Activated CD8-positive, alpha-beta memory T cell treated with anti-CD3 and anti-CD28 coated beads for 48 hours (primary cell): Measurements from ENCODE around the gene NOS3.

ENCODE experiments used
- DNase-seq, 3 experiments: peaks; one replicate each; pipeline ENCODE4 v3.0.0-alpha.2; 2020; ENCODE audit warnings: low read depth in 2 of 3, low spot score in 2 of 3

NOS3 gene

DNA sequence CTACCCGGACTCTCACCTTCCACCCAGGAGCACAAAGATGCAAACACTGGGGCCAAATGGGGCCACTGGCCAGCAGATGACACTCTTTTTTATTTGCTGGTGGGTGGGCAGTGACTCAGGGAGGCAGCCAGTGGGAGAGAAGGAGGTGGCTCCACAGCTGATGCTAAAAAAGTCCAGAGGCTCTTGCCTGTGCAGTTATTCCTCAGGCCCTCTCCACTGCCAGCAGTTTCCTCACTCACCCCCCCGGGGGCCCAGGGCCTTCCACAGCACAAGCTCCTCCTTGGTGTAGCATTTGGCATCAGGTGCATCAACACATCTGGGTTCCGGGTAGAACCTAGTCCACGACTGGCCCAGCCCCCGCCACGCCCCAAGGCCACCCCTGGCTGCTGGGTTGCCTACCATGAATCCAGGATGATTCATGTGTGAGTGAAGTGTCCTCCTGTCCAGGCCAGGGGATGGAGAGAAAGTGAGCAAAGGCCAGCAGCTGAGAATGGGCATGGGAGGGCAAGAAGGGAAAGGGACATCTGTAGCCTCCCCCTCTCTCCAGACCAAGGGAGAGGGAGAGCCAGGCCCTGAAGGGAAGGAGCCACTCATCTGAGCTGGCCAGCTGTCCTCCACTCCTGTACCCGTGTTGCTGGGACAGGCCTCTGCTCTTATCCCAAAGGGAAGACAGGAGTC, 11.0 kb upstream of the NOS3 start:
- no peak for DNase-seq

- DNase-seq = no peak
Observed at GRCh38 chr7:150980663-150981062, 10.2 kb upstream of the NOS3 start.

- DNase-seq = no peak
Observed at GRCh38 chr7:150981644-150982043, 9.2 kb upstream of the NOS3 start.

GRCh38 chr7:150982351-150982750, 8.5 kb upstream of the NOS3 start:
- DNase-seq = no peak

DNA sequence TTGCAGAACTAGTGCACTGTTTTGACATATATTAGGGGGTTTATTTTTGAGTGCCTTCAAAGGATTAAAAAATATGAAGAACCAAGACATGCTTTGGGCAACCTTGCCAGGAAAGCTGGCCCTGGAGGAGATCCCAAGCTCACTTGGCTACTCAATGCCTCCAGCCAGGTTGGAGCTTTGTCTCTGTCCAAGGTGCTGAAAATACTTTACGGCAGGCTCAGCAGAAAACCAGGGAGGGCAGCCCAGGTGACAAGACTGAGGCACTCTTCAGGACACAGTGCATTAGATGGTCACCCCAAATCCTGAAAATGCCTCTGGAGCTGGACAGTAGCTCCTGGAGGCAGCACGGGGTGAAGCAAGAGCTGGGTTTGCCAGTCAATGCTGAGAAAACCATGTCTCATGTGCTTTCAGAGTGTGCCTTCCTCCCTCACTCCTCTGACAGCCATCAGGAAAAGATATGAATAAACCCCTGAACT, 6.9 kb upstream of the NOS3 start:
- no peak for DNase-seq

- no peak for DNase-seq
Observed at GRCh38 chr7:150986099-150986512, 4.7 kb upstream of the NOS3 start.

DNA sequence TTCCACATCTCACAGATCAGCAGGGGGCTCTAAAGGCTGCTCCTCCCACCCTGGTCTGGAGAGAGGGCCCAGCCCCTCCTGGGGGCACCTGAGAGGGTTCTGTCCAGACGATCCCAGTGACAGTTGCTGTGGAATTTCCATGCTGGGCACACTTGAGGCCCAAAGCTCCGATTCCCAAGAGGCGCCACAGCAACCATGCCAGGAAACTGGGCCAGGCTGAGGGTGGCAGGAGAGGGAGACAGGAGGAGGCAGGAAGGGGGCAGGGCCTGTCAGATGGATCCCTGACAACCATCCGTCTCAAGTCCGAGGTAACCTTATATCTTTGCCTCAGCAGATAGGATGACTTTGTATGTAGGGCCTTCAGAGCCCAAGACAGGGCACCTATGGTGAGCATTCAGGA, 4.3 kb upstream of the NOS3 start:
- DNase-seq = no peak

DNA sequence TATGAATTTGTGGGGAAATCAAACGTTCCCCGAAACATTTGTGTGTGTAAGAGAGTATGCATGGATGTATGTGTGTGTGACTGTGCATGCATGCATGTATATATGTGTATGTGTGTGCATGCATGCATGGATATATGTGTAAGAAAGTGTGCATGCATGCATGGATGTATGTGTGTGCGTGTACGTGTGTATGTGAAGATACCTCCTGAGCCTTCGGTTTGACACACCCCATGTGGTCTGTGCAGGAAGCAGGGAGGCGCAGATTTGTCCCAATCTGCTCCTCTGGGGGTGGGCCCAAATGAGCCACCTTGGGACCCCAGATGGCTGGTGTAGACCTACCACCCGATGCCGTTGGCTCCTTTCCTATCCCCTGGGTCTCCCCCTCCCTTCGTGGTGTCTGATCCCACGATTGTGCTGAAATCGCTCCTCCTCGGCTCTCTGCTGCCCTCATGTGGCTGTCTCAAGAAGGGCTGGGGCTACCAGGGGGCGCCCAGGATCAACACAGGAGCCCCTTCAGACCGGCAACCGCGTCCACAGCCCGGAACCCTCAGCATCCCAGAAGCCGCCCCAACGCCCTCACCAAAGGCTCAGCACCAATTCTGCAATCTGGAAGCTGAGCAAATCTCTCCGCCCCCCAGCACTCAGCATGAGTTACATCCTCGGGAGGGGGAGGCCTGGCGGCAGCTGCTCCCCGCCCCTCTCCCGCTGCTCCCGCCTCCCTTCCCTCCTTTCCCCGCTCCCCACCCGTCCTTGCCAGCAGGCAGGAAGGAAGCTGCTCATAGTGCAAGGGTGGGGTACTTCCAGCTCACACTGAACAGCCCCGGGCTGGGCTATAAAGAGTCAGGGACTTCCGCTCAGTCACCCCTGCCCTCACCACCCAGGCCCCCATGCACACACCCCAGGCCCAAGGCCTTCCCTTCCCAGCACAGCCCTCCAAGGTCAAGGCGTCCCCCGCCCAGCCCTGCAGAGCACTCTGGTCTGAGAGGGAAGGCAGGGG, 2.3 kb upstream of the NOS3 start:
- peak in 1 of 3 experiments; percentile 66 for DNase-seq

GRCh38 chr7:150989456-150989855, 1.4 kb upstream of the NOS3 start:
- DNase-seq = no peak

GRCh38 chr7:150992051-150992640, 1.3 kb downstream of the NOS3 start:
- no peak for DNase-seq

GRCh38 chr7:150992833-150993302, 2.1 kb downstream of the NOS3 start:
- no peak for DNase-seq

GRCh38 chr7:150993511-150993910, 2.7 kb downstream of the NOS3 start:
- DNase-seq = no peak

DNA sequence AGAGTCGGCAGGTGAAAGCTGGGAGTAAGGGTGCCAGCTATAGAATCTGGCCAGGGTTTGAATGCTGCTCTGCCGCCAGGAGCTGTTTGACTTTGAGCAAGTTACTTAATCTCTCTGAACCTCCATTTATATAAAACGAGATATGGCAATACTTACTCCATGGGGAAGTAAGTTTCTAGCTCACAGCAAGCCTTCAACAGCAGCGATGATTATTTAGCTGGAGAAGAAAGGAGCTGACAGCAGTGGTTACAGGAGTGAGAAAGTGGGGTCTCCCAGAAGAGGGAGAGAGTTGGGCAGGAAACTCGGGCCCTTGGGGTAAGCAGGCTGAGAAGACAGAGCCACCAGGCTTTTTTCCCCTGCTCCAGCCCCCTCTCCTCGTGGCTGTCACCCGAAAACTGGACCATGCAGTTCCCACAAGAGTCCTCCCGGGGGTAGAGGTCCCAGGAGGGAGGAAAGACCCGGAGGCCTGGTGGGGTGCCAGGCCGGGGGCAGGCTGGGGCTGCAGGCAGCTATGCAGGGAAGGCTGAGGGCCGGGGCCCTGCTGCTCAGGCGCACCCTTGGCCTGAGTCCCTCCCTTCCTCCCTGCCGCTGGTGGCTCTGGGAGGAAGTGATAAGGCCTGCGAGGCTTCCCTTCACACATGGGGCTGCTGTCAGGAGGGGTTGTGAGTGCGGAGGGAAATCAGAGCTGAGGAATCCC, 3.5 kb downstream of the NOS3 start:
- no peak for DNase-seq

- DNase-seq = no peak
Observed at GRCh38 chr7:150994838-150995510, 4.2 kb downstream of the NOS3 start.

DNA sequence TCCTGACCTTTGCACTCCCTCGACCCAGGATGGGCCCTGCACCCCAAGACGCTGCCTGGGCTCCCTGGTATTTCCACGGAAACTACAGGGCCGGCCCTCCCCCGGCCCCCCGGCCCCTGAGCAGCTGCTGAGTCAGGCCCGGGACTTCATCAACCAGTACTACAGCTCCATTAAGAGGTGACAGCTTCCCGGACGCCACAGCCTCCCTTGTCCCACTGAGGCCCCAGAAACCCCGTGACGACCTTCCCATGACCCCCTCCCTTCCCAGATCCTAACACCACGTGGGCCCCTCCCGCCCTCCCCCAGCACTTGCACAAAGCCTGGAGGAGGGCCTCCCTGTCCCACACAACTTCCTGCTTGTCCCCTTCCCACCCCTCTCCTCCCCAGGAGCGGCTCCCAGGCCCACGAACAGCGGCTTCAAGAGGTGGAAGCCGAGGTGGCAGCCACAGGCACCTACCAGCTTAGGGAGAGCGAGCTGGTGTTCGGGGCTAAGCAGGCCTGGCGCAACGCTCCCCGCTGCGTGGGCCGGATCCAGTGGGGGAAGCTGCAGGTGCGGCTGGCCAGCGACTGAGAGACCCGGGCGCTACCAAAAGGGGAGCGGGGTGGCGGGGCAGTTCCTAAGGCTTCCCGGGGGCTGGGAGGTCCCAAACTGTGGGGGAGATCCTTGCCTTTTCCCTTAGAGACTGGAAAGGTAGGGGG, 5.7 kb downstream of the NOS3 start:
- DNase-seq = no peak

DNA sequence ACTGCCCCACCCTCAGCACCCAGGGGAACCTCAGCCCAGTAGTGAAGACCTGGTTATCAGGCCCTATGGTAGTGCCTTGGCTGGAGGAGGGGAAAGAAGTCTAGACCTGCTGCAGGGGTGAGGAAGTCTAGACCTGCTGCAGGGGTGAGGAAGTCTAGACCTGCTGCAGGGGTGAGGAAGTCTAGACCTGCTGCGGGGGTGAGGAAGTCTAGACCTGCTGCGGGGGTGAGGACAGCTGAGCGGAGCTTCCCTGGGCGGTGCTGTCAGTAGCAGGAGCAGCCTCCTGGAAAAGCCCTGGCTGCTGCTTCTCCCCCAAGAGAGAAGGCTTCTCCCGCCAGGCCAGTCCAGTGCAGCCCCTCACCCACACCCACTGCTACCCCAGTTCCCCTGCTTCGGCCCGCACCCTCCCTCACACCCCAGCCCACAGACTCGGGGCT, 6.3 kb downstream of the NOS3 start:
- DNase-seq = no peak

DNA sequence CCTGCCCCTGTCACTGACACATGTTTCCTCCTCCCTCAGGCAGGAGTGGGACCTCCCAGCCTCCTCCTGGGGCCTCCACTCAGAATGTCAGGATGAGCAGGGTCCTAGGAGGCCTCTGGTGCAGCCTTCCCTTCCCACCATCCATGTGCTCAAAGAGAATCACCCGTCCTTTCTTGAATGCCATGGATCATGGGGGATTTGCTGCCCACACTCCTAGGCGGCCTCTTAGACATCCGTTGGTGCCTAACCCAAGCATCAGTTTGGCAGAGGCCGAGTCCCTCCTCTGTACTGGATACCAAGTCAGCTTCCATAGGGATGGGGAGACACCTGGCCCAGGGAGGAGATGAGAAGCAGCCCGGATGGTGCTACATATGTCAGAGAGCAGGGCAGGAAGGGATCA, 7.0 kb downstream of the NOS3 start:
- no peak for DNase-seq

- no peak for DNase-seq
Observed at GRCh38 chr7:150998341-150998740, 7.5 kb downstream of the NOS3 start.

DNA sequence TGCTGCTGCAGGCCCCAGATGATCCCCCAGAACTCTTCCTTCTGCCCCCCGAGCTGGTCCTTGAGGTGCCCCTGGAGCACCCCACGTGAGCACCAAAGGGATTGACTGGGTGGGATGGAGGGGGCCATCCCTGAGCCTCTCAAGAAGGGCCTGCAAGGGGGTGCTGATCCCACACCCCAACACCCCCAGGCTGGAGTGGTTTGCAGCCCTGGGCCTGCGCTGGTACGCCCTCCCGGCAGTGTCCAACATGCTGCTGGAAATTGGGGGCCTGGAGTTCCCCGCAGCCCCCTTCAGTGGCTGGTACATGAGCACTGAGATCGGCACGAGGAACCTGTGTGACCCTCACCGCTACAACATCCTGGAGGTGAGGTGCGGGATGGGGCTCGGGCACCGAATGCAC, 8.2 kb downstream of the NOS3 start:
- no peak for DNase-seq
